Fibroblast of villous mesenchyme (primary cell): ENCODE data around the gene TNFRSF25. TPM values are rescaled to one million over a fixed set of nuclear protein-coding genes. Genes with fewer than 3 reads are reported as not detected.

Experiments used
- DNase-seq: peaks from one replicate; pipeline ENCODE4 v3.0.0-alpha.2; 2010; ENCODE audit warnings: low read depth
- H3K4me3 ChIP-seq: 2 replicates; pipeline ENCODE4 v1.5.1; 2011; ENCODE audit warnings: low read depth, mild to moderate bottlenecking, low read length
- total RNA-seq: library from RNA; depleted of rRNA; stranded (reverse); fragments of >200 nt; gene quantifications from 2 replicates; pipeline ENCODE4 v1.2.3, GENCODE V29; 2012
- TF ChIP-seq, protein P1 (sequence below): IDR thresholded peaks from 2 replicates; pipeline ENCODE4 v1.5.1; 2012; ENCODE audit warnings: low read depth, mild to moderate bottlenecking, low read length; ENCODE audit not compliant: insufficient read depth

The TNFRSF25 gene
- total RNA-seq, 1 donor, result 3.9 TPM

DNA sequence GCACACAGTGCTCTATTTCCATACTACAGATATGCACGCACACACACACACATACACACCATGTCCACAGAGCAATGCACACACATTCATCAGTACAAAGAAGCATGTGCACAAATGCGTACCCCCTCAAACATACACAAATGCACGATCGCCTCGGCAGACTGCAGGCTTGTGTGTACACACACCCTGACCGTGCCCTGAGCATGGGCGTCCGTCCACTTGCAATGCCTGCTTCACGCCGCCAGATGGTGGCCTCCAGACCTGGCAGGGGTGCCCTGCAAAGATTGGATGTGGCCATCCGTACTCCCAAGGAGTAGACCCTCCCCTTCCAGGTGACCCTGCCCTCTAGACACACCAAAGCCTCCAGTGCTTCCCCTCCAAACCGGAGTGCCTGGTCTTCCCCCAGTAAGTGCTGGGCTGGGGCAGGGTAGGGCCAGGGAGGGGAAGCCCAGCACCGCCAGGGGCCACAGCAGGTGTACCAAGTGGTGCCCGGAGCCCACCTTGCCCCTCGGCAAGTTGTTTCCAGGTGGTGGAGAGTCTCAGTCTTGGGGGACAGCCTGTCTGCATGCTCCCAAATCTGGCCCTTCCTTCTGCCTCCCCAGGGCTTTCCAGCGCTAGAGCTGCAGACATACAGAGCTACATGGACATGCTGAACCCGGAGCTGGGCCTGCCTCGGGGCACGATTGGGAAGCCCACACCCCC lies 20.8 kb downstream of the TNFRSF25 start:
- TF ChIP-seq, protein P1, sequence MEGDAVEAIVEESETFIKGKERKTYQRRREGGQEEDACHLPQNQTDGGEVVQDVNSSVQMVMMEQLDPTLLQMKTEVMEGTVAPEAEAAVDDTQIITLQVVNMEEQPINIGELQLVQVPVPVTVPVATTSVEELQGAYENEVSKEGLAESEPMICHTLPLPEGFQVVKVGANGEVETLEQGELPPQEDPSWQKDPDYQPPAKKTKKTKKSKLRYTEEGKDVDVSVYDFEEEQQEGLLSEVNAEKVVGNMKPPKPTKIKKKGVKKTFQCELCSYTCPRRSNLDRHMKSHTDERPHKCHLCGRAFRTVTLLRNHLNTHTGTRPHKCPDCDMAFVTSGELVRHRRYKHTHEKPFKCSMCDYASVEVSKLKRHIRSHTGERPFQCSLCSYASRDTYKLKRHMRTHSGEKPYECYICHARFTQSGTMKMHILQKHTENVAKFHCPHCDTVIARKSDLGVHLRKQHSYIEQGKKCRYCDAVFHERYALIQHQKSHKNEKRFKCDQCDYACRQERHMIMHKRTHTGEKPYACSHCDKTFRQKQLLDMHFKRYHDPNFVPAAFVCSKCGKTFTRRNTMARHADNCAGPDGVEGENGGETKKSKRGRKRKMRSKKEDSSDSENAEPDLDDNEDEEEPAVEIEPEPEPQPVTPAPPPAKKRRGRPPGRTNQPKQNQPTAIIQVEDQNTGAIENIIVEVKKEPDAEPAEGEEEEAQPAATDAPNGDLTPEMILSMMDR, result peak; percentile 59
- no peak for DNase-seq
- H3K4me3 ChIP-seq, result no peak overlapping the region

DNA sequence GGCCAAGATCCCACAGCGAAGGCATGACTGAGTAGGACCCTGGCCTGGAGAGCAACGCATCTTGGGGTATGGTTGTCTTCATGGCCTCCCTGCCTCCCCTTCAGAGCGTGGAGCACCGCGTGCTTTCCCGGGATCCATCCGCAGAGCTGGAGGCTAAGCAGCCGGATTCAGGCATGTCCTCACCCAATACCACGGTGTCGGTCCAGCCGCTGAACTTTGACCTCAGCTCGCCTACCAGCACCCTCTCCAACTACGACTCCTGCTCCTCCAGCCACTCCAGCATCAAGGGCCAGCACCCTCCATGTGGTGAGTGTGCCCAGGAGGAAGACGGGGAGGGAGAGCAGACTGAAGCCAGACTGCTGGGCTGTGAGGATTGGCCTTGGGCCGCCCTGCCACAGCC lies 21.6 kb downstream of the TNFRSF25 start:
- H3K4me3 ChIP-seq, result no peak overlapping the region
- no peak for DNase-seq
- TF ChIP-seq, protein P1, result no peak

DNA sequence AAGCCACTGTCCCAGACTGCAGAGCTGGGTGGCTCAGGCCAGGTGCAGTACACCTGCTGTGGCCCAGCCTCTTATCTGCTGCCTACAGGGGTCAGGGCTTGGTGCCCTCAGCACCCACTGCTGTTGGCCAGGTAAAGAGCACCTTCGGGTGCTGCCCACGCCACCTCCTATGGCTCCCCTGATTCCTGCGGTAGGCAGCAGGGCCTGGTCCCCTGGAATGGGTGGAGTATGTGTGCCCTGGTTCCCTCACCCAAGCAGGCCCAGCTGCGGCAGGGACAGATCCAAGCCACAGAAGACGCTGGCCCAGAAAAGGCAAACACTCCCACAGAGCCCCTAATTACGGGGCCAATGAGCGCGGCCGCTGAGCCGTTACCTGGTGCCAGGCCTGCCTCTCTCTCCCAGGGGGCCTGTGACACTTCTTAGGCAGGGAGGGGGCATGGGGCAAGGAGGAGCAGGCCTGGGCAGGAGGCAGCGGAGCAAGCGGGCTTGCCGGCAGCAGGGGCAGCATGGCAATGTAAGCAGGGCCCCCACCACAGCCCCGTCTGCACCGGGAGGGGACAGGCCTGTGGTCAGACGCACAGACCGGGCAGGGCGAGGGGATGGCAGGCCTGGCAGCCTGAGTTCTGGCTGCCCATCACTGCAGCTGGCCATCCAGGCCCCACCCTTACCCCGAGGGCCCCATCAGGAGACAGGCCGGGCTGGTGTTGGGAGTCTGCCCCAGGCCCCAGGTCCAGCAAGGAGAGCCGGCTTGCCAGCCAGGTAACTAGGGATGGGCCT lies 22.4 kb downstream of the TNFRSF25 start:
- DNase-seq, result no peak
- TF ChIP-seq, protein P1, result no peak
- H3K4me3 ChIP-seq, result no peak overlapping the region

DNA sequence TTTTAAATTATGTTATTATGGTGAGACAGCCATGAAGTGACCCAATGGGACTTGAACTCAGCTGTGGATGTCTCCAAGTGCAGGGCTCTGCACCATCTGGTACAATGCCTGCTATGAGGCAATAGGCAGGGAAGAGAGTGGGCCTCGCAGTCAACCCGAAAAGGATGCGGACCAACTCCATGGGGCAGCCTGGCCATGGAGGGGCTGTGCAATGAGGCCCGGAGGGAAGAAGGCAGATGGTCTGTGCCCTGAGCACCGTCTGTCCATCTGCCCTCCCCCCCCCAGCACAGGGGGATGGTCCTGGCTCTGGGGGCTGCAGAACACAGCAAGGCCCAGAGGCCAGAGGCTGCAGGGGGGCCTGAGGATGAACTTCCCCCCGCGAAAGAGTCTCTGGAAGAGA lies 24.4 kb downstream of the TNFRSF25 start:
- TF ChIP-seq, protein P1, result no peak
- DNase-seq, result no peak
- H3K4me3 ChIP-seq, result no peak overlapping the region

DNA sequence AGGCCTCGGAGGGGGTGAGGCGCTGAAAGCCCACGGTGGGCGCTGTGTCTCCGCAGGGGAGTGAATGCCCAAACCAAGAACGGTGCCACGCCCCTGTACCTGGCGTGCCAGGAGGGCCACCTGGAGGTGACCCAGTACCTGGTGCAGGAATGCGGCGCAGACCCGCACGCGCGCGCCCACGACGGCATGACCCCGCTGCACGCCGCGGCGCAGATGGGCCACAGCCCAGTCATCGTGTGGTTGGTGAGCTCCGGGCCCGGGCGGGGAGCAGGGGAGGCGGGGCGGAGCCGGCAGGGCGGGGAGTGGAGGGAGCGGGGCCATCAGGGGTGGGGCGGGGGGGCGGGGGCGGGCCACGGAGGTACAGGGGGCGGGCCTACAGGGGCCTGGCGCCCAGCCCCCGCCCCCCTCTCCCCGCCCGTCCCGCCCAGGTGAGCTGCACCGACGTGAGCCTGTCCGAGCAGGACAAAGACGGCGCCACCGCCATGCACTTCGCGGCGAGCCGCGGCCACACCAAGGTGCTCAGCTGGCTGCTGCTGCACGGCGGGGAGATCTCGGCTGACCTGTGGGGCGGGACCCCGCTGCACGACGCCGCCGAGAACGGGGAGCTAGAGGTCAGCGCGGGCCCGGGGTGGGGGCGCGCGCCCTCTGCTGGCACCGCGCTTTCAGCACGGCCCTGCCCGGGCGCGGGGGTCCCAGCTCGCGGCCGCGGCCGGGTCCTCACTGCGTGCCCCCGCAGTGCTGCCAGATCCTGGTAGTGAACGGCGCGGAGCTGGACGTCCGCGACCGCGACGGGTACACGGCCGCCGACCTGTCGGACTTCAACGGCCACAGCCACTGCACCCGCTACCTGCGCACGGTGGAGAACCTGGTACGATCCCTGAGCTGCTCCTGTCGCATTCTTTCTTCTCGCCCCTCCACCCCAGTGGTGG lies 25.5 kb downstream of the TNFRSF25 start:
- H3K4me3 ChIP-seq, result no peak overlapping the region
- DNase-seq, result no peak
- TF ChIP-seq, protein P1, result peak; percentile 3

DNA sequence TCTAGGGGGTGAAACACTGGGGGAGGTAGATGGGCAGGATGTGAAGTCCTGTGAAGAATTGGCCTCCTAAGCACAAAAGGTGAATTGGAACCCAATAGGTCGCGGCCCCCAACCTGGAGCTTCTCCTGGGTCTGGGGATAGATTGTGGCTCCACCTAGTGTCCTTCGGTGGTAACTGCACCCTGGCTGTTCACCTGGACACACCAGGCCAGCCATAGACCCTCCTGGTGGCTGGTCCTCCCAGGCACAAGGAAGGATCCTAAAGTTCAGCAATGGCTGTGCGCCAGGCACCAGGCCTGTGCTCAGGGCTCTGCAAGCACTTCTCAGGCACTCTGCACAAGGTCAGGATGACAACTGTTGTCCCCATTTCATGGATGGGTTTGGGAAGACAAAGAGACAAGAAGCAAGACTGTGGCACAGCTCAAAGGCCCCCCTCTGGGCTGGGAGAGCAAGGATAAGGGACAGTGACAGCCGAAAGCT lies 27.9 kb downstream of the TNFRSF25 start:
- H3K4me3 ChIP-seq, result no peak overlapping the region
- TF ChIP-seq, protein P1, result peak; percentile 87
- DNase-seq, result peak; percentile 52
